RPMI8226 (cell line): ENCODE results near the gene ZNF500.

Experiments
- DNase-seq: peaks from one replicate; pipeline ENCODE4 v3.0.0-alpha.2; 2015

Gene ZNF500

DNA sequence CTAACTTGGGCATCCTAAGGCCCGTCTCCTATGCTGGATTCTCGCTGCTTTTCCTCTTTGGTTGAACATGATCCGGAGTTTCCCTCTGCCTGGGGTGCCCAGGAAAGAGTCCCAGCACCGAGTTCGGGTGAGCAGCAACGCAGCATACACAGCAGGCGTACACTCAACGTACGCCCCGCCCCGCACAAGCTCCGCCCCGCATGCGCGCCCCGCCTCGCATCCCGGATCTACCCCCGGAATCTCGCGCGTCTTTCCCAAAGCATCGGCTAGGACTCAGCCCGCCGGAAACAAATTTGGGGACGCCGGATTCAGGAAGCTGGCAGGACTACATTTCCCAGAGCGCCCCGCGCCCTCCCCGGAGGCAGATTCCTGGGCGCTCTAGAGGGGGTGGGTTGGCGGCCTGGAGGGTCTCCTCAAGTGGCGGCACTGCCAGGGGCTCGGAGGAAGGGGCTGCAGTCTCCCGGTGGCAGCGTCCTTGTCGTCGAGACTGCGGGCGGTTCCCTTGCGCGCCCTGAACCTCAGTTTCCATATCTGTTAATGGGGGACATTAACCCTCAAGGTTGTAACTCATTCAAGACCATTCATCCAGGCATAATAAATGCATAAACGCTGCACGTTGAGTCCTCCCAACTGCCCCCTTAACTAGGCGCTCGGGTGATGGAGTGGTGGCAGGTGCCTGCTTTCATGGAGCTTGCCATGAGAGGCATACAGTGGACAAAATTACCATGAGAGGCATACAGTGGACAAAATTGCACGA, 1.8 kb upstream of the ZNF500 start:
- DNase-seq: peak; percentile 94

DNA sequence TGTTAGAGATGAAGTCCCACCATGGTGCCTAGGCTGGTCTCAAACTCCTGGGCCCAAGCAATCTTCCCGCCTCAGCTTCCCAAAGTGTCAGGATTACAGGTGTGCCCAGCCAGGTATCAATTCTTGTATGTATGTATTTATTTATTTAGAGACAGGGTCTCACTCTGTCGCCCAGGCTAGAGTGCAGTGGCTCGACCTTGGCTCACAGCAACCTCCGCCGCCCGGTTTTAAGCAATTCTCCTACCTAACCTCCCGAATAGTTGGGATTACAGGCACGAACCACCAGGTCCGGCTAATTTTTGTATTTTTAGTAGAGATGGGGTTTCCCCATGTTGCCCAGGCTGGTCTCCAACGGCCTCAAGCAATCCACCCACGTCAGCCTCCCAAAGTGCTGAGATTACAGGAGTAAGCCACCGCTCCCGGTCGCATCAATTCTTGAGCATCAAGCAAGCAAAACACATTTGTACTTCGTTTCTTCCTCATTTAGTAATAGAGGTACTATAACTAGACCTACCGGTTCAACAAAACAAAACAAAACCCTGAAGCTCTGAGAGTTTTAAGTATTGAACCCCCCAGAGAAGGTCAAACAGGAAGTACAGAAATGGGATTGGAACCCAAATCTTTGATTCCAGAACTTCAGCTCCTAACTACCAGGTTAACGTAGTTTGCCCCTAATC, 1.0 kb upstream of the ZNF500 start:
- peak; percentile 59 for DNase-seq

DNA sequence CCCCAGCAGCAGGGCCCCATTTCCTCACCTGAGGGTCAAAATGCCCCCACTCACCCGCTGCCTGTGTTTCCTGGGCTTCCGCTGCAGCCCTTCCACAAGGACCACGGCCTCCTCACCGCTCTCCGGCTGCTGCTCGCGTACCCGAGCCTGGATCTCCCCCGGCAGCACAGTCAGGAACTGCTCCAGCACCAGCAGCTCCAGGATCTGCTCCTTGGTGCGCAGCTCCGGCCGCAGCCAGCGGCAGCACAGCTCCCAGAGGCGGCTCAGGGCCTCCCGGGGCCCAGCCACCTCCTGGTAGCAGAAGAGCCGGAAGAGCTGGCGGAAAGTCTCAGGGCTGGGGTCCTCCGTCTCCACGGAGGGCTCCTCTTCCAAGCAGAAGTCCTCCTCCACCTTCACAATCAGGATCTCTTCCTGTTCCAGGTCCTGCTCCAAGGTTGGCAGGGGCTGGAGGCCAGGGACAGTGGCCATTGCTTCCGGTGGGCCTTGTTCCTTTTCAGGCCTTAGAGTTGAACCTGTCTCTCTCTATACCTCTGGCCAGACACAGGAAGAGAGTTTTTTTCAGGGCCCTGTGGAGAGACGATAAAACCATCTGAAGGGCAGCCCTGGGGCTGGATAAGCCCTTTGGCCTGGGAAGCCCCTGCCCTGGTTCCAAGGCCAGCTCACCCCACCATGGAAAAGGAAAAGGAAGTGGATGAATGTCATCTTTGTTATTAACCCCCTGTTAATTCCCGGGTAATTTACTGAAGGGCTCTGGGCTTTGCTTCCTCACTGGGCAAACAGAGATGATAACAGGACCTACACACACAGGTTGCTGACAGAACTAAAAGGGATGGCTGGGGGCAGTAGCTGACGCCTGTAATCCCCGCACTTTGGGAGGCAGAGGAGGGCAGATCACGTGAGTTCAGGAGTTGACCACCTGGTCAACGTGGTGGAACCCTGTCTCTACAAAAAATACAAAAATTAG, 1.2 kb downstream of the ZNF500 start:
- DNase-seq: no peak

DNA sequence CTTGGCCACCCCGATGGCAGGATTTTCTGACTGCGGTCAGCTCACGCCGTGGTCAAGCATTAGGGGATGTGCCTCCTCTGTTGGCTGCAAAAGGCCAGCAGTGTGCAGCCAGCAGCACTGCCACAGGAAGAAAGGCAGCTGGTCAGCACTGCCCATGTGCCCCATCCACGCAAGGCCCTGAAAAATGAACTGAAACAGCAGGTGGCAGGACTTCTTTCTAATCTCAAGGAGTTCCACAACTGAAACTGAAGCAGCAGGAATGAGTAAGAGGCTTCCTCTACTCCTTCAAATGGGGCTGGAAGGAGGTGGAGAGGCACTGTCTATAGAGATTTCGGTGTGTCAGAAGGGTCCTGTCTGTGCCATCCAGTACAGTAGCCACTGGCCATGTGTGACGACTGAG, 3.2 kb downstream of the ZNF500 start:
- no peak for DNase-seq

DNA sequence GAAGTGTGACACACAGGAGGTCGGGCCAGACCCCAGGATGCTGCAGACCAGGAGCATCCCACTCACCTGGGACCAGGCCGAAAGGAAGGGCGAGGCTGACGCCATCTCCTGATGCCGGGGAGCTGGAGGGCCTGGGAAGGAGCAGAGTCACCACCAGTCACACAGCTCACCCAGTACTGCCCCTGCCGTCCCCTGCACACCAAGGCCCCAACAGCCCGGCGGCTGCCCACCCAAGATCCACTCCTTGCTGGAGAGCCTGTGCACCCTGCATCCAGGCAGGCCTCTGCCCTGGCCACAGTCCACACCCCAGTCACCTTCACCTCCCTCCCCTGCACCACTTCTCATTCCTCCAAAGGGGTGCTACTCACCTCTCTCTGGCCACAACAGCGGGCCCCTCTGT, 4.8 kb downstream of the ZNF500 start:
- no peak for DNase-seq

DNA sequence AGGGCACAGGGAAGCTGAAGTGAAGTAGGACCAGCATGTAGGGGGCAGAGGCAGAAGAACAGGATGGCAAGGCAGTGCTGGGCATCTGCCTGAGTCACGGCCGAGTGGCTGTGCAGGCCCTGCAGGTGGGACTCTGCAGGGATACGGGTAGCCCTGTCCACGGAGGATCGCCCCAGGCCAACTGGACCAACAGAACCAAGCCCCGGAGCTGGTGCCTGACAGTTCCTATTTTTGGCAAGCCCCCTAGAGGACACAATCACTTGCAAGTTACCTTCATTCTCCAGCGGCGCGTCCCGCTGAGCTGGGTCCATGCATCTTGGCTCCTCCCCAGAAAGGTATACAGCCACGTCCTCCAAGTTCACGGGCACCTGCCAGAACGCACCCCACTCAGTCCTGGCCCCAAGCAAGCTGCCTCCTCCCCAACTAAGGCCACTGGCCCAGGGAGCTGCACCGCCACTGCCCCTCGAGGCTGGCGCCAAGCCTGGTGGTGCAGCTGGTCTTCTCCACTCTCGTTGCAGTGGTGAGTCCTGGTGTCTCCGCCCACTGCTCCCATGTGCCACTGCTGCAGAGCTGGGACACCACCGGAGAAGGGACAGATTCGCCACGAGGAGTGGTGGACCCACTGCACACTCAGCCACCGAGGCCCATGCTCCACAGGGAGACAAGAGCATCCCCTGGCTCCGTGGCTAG, 6.6 kb downstream of the ZNF500 start:
- no peak for DNase-seq

DNA sequence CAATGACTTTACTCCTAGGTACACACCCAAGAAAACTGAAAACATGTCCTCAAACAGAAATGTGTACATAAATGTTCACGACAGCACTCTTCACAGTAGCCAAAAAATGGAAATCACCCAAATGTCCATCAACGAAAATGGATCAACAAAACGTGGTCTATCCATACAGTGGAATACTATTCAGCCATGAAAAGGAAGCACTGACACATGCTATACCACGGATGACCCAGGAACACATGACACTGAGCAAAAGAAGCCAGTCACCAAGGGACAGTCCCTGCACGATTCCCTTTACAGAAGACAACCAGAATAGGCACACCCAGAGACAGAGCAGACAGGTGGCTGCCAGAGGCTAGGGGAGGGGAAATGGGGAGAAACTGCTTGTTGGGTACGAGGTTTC, 11.3 kb downstream of the ZNF500 start:
- DNase-seq: no peak

DNA sequence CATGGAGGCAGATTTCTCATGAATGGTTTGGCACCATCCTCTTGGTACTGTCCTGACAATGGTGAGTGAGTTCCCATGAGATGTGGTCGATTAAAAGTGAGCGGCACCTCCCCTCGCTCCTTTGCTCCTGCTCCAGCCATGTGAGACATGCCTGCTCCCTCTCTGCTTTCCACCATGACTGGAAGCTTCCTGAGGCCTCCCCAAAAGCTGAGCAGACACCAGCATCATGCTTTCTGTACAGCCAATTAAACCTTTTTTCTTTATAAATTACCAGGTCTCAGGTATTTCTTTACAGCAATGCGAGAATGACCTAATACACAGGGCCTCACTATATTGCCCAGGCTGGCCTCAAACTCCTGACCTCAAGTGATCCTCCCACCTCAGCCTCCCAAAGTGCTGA, 12.1 kb downstream of the ZNF500 start:
- DNase-seq: no peak

DNA sequence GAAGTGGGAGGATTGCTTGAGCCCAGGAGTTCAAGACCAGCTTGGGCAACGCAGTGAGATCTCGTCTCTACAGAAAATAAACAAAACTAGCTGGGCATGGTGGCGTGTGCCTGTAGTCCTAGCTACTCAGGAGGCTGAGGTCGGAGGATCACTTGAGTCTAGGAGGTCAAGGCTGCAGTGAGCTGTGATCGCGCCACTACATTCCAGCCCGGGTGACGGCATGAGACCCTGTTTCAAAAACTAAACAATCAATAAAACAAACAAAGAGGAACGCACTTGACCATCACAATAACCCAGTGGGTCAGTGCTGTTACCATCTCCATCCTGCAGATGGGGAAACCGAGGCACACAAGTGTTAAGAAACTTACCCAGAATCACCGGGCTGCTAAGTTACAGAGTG, 13.7 kb downstream of the ZNF500 start:
- DNase-seq: no peak

DNA sequence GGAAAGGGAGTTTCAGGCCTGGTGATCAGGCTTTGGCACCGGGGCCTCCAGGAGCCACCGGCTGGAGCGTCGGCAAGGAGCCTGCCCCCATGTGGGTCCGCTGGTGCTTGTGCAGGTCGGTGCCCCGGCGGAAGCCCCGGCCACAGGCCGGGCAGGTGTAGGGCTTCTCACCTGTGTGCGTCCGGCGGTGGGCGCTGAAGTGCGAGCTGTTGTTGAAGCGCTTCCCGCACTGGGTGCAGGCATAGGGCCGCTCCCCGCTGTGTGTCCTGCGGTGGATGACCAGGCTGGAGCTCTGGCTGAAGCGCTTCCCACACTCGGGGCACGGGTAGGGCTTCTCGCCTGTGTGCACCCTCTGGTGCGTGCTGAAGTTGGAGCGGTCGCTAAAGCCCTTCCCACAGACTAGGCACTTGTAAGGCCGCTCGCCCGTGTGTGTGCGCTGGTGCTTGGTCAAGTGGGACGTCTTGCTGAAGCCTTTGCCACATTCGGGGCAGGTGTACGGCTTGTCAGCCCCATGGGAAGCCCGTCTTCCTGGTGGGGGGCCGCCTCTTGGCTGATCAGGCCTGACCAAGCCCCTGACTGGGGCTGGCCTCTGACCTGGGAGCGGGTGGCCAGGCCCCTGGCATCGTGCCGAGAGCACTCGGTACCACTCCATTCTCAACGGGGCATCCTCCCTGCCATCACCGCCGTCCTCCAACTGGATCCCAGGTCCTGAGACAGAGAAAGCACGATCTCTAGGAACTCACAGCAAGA, 14.4 kb downstream of the ZNF500 start:
- no peak for DNase-seq

DNA sequence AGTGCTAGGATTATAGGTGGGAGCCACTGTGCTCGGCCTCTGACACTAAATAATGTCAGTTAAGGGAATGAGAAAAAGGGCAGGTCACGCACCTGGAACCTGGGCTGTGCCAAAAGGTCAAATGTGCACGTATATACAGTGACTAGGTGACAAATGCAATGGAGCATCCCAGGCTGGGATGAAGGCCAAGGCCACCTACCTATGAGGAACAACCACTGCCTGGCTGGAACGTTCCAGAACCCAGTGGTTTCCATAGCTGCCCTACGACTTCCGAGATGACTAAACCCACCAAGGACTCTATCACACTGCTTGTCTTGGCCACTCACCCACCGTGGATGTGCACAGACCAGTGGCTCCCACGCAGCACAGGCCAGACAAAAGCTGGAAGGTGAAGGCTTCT, 16.1 kb downstream of the ZNF500 start:
- DNase-seq: no peak

DNA sequence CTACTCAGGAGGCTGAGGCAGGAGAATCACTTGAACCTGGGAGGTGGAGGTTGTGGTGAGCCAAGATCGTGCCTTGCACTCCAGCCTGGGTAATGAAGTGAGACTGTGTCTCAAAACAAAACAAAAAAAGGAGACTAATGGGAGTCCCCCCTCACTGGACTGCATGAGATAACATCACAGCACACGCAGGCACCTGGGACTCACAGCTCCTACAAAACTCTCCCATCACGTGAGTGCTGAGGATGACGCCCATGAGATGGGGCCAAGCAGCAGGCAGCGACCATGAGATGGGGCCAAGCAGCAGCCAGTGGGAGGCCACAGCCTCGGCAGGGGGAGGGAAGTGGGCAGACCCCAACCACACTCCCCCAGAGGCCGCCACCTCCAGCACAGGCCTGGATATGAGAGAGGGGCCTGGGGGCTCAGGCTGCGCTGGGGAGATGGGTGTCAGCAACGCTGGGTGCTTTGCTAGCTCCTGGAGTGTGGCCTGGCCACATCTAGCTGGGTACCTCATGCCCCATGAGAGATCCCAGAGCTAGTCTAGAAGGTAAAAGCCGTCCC, 17.2 kb downstream of the ZNF500 start:
- no peak for DNase-seq

DNA sequence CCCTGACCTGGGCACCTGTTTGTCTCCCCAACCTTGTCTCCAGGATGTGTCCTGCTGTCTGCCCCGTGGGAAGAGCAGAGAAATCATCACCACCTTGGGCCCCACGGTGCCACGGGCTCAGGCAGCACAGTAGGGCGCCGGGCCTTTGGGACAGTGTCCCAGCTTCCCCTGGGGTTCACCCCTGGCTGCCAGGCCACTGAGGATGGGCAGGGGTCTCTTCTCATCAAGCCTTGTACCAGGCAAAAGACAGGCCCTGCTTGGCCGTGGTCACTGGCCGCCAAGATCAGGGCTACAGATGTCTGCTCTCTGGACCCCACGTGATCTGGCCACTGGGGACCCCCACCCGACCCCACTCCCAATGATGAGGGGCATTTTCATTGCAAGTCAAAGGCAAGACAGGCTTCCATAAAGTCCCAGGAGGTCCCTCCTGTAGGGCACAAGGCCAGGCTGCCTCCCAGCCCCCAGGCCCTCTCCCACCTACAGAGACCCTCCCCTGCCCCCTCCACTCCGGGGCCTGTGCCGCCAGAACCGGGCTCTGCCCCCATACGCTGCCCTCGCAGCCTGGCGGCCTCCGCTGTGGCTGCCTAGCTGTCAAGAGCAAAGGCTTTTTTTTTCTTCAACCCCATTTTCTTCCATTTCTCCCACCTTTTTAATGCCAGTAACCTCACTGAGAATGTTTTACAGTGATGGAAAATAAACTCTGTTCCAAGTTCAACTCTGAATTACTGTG, 18.1 kb downstream of the ZNF500 start:
- DNase-seq: no peak

DNA sequence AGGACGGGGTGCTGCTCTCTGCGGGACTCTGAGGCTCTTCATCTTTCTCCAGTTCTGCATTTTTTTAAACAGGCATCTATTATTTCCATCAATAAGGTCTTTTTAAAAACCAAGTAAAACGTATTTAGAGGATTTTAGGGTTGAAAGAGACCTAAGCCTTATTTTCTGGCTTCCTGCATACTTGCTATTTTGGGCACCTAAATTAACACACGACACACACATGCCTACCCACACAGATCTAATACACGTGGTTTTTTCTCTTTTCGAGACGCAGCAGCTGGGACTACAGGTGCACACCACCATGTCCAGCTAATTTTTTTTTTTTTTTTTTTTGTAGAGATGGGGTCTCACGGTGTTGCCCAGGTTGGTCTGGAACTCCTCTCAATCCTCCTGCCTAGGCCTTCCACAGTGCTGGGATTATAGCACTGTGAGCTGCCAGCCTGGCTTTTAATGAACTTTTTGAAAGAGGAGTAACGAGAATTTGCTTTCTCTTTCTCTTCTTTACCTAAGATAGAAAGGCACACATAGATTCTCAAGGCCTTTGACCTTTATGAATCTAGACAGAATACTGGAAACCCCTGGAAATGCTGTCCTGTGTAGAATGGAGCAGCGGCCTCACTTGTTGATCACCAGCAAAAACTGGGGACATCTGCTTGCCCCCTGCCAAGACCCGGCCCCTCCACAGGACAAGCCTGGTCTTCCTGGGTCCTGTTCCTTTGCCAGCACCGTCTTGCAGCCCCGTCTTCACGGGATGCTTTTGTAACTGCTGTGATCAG, 18.9 kb downstream of the ZNF500 start:
- no peak for DNase-seq

DNA sequence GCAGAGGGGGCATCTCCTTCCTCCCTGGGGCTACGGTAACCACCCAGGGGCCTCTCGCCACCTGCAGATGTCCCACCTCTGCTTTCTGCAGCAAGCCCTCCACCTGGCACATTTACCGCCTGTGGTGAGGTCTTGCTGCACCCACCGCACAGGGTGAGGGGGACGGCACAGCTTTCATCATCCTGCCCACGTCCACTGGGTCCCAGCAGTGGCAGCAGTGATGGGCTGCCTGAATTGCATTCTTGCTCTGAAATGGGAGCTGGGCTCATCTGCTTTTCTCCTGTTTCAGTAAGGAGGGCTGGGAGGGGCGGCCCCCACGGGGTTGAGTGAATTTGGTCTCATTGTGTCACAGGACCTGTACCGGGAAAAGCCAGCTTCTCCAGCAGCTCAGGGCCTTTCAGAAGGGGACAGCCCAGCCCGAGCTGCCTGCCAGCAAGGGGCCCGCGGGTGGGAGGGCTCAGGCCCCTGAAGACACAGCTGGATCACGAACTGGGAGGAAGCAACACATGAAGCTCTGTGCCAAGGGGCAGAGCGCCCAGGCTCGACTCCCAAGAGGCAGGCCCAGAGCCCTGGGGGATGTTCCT, 19.9 kb downstream of the ZNF500 start:
- DNase-seq: no peak

DNA sequence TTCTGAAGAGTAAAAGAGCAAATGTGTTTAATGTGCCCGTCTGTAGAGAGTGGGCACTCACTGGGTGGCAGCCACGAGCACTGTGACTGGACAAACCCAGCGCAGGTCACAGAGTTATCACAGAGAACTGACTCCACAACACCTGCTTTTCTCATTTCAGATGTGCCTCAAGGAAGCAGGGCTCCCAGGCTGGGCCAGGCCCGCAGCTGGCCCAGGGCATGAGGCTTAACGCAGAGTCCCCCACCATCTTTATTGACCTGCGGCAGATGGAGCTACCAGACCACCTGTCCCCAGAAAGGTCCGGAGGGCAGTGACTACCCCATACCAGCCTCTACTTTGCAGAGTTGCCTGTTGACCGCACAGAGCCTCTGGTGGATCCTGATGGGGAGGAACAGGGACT, 20.7 kb downstream of the ZNF500 start:
- no peak for DNase-seq

DNA sequence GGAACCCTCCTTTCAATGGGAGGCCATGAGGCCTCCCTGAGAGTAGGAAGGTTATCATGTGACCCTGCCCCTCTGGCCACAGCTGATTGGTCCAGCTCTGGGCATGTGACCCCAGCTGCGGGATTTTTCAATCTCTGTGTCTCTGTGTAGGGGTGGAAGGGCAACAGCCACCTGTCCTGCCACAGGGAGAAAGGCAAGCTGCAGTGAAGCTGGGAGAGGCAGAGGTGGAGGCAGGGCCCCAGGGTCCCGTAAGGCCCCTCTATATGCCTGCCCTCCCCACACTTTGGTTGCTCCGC, 21.7 kb downstream of the ZNF500 start:
- no peak for DNase-seq

DNA sequence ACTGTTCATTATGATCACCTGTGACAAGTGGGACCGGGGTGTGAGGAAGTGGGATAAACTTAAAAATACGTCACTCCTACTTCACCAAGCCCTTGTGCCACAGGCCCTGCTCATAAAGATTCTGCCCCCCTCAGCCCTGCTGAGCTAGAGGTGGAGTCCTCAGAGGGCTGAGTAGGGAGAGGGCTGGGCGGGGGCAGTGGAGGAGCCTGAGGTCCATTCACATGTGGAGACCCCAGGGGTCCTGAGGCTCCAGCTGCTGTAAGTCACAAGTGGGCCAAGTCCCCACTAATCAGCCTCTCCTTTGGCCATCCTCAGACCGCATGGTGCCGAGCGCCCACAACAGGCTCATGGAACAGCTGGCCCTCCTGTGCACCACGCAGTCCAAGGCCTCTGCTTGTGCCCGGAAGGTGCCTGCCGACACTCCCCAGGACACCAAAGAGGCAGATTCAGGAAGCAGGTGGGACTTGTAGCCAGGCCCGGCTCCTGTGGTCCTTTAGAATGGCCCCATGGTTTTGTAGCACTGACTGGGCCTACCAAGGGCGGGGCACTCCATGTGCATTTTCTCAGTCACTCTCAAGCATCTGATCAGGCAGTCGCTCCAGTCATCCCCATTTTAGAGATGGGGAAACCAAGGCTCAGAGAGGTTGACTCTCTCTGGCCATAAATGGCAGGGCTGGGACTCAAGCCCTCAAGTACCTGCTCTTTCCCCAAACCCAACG, 22.2 kb downstream of the ZNF500 start:
- no peak for DNase-seq

DNA sequence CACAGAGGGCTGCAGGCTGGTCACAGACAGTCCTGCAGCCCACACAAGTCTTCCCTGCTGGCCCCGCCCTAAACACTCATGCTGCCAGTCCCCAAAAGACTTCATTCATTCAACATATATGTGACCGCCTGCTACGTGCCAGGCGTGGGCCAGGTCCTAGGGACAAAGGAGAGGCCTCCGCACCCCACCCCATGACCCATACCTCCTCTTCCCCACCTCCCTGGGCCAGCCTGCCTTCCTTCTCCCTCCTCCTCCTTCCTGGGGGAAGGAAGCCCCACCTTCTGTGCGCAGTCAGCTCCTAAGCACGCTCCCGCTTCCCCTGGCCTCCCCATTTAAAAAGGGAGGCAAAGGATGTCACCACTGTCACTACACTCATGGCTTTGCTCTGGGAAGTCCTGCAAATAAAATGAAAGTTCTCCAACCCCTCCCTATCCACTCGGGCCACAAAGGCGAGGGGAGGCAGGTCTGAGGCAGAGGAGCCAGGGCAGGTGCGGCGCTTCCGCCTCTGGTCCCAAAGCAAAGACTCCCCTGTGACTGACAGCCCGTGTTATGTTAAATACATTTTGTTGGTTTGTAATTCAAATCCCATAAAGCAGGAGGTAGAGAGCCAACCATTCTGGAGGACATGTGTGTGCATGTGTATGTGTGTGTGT, 23.6 kb downstream of the ZNF500 start:
- DNase-seq: no peak
